ENCODE data around the gene PCBP2. TPM values are rescaled to one million over a fixed set of nuclear protein-coding genes. Genes with fewer than 3 reads are reported as not detected.

Gene PCBP2
- polyA plus RNA-seq, 2 of the 4 experiments (the other 2 are of a cell fraction), result 367 to 546 TPM

- no peak for TF ChIP-seq HMGXB4 (CRISPR knock-in tag; IDR thresholded peaks at IDR 0.05; ENCODE audit: borderline replicate concordance)
- TF ChIP-seq BHLHE40 (IDR thresholded peaks at IDR 0.05; ENCODE audit: low read depth, low read length), result no peak
- TF ChIP-seq CHD4 (IDR thresholded peaks at IDR 0.05; ENCODE audit: borderline replicate concordance), result no peak
- TF ChIP-seq EHMT2 (IDR thresholded peaks at IDR 0.05; ENCODE audit: low read depth), result no peak
- no peak for TF ChIP-seq TFCP2L1 (CRISPR knock-in tag; IDR thresholded peaks at IDR 0.05)
- TF ChIP-seq JUN (IDR thresholded peaks at IDR 0.05), result 0 out of 5 replicates have a peak, but pooled peaks have one; percentile 34 to 41
These were observed 23.9 kb upstream of the PCBP2 start (continued) for GRCh38 chr12:53427905-53428594.

DNA sequence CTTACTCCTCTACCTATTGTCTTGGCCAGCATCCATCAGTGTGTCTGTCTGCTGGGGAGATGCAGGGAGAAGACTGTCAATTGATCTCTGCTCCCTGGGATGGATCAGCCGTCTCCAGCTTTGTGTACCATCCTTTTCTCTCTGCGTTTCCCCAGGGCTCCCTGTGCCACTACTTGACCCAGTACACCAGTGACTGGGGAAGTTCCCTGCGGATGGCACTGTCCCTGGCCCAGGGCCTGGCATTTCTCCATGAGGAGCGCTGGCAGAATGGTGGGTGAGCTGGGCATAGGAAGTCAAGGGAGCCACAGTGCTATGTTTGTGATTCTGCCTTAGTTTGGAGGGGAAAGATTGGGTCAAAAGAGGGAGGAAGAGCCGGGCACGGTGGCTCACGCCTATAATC is 23.2 kb upstream of the PCBP2 start:
- POLR2A ChIA-PET, result interaction anchor here (0.5 to 2.6 kb wide), 7 partner anchors 10 to 779 kb away, joined by 3 to 29 read pairs (median 5); partner anchors contain the start of genes AAAS, PRR13 and SP1
- peak overlapping the region; percentile 68 for H3K4me2 ChIP-seq

GRCh38 chr12:53430116-53430515 is 21.8 kb upstream of the PCBP2 start:
- Histone ChIP-seq H3K9me3 (no peaks in the 10 kb centered on the region), H3K4me1 (peaks cover 45% of the 10 kb centered on the region), H3K27ac (peak overlapping the region; percentile 71 to 85; a peak in 5 of 6 replicates), H3K4me2 (no peak overlapping the region), H3K4me3 (no peak overlapping the region)
- ChIA-PET CTCF (interaction anchor here (1.2 to 16.7 kb wide), 7 partner anchors 8 to 109 kb away, joined by 3 to 408 read pairs (median 8); partner anchors contain the start of genes AAAS and PRR13), POLR2A (interaction anchor here (0.8 to 1.6 kb wide), 2 partner anchors 11 kb away, joined by 3 to 7 read pairs; partner anchors contain the start of gene PRR13)
- WGBS (ENCODE audit: missing lambda C conversion rate), result 95% methylated on average over 5 of the region's 5 CpGs
- DNase-seq (ENCODE audit: low read depth in 1 of 2, low spot score in 1 of 2) (no peak), FAIRE-seq (no peak), ATAC-seq (no peak)
- TF ChIP-seq MAZ (IDR thresholded peaks at IDR 0.05; ENCODE audit: borderline replicate concordance, low read depth, low read length) (no peak), PHF8 (IDR thresholded peaks at IDR 0.05; ENCODE audit: borderline replicate concordance, low read depth) (no peak), CTCF (IDR thresholded peaks at IDR 0.05) (no peak), ZC3H11A (IDR thresholded peaks at IDR 0.05) (no peak), POLR2AphosphoS2 (conservative IDR thresholded peaks at IDR 0.05; ENCODE audit: low read length) (no peak), TP53 (CRISPR knock-in tag; IDR thresholded peaks at IDR 0.05) (no peak), FOSL2 (IDR thresholded peaks at IDR 0.05) (no peak), FOSL2 (CRISPR knock-in tag; IDR thresholded peaks at IDR 0.05) (no peak), SMC3 (IDR thresholded peaks at IDR 0.05) (no peak)

More for the DNA sequence above, 23.2 kb upstream of the PCBP2 start:
- CTCF ChIA-PET, result interaction anchor here (1.0 to 16.7 kb wide), 16 partner anchors 8 to 318 kb away, joined by 3 to 408 read pairs (median 4); partner anchors contain the start of genes AAAS and PRR13
- 51% methylated on average over 7 of the region's 7 CpGs for WGBS (ENCODE audit: missing lambda C conversion rate)
- no peak overlapping the region for H3K4me3 ChIP-seq
- H3K4me1 ChIP-seq, result peaks cover 45% of the 10 kb centered on the region
- H3K9me3 ChIP-seq, result no peaks in the 10 kb centered on the region
- DNase-seq (ENCODE audit: low read depth in 1 of 2, low spot score in 1 of 2) (no peak), FAIRE-seq (no peak), ATAC-seq (peak in 1 of 2 experiments; percentile 4; a peak in 1 of 6 replicates)
- no peak for TF ChIP-seq CEBPB (IDR thresholded peaks at IDR 0.05)
- no peak for TF ChIP-seq JUNB (IDR thresholded peaks at IDR 0.05)
- no peak for TF ChIP-seq HEYL (CRISPR knock-in tag; IDR thresholded peaks at IDR 0.05)
- TF ChIP-seq MAZ (IDR thresholded peaks at IDR 0.05; ENCODE audit: borderline replicate concordance, low read depth, low read length), result no peak
- TF ChIP-seq SMC3 (IDR thresholded peaks at IDR 0.05), result no peak
- TF ChIP-seq RNF2 (IDR thresholded peaks at IDR 0.05; ENCODE audit: borderline replicate concordance, low read depth), result no peak
- no peak for TF ChIP-seq USF2 (IDR thresholded peaks at IDR 0.05)
- H3K27ac ChIP-seq, result peak overlapping the region; percentile 71 to 85

Measured in A549 (cell line).